Hepatocyte (in vitro differentiated cells): ENCODE measurements around the gene TRIM75.
"Not testable (repeated sequence)": the region's sequence is repeated elsewhere in the genome, so short reads cannot be mapped to it uniquely, and the experiment has no call there.

Experiments used
- CTCF ChIP-seq: fragments of 200-600 bp; sonication (generic); IDR thresholded peaks from 2 replicates; pipeline ENCODE4 v1.5.1; 2016; ENCODE audit warnings: antibody characterized with exemption, mild to moderate bottlenecking; ENCODE audit not compliant: poor library complexity
- EZH2 ChIP-seq: fragments of 200-600 bp; sonication (generic); IDR thresholded peaks from 2 replicates; pipeline ENCODE4 v1.6.1; 2016; ENCODE audit warnings: antibody characterized with exemption, mild to moderate bottlenecking, borderline replicate concordance
- EZH2phosphoT487 ChIP-seq: fragments of 200-600 bp; sonication (generic); IDR thresholded peaks from one replicate; pipeline ENCODE4 v1.6.1; 2018; ENCODE audit warnings: antibody characterized with exemption, mild to moderate bottlenecking, low read depth, moderate library complexity; ENCODE audit not compliant: unreplicated experiment, severe bottlenecking

- TF ChIP-seq CTCF, EZH2, EZH2phosphoT487: not testable (repeated sequence)
Measured at GRCh38 chr4:165073346-165073745, 19.7 kb downstream of the TRIM75 start.
